H1 (cell line): ENCODE measurements around the gene GPRIN3. TPM values are rescaled to one million over a fixed set of nuclear protein-coding genes. Genes with fewer than 3 reads are reported as not detected.

ENCODE experiments used
- CHD2 ChIP-seq: IDR thresholded peaks from 2 replicates; pipeline ENCODE4 v1.6.1; 2012; ENCODE audit warnings: low read length, improper control_type of control experiment
- HDAC2 ChIP-seq, 2 experiments: fragments of 300-600 bp in 1 of 2; sonication (generic) in 1 of 2; IDR thresholded peaks; 2 replicates each; pipeline ENCODE4 v1.6.1; 2011 to 2012; ENCODE audit warnings: low read depth in 2 of 2, low read length in 2 of 2, mild to moderate bottlenecking in 2 of 2, moderate library complexity in 2 of 2, borderline replicate concordance in 1 of 2, inconsistent platforms in 1 of 2
- SP2 ChIP-seq: IDR thresholded peaks from 2 replicates; pipeline ENCODE4 v1.6.1; 2012; ENCODE audit warnings: mild to moderate bottlenecking, low read length, inconsistent platforms
- SUZ12 ChIP-seq: fragments of 200-600 bp; sonication (generic); IDR thresholded peaks from 2 replicates; pipeline ENCODE4 v1.6.1; 2012; ENCODE audit warnings: mild to moderate bottlenecking, inconsistent platforms, low read length, moderate library complexity, mixed read lengths
- ZNF274 ChIP-seq: IDR thresholded peaks from 2 replicates; pipeline ENCODE4 v1.7.0; 2012; ENCODE audit warnings: low read length, borderline replicate concordance; ENCODE audit errors: extremely low read depth
- polyA plus RNA-seq, 7 experiments: library from polyadenylated mRNA; depleted of rRNA in 3 of 7; stranded (reverse) in 5 of 7; unstranded in 2 of 7; fragments of >200 nt in 5 of 7; fragments of 200-250 nt in 2 of 7; gene quantifications; 1 replicate in 5 of 7; 2 replicates in 1 of 7; 4 replicates in 1 of 7; pipeline versions ENCODE4 v1.2.1 to v1.2.3, GENCODE V29; 2011 to 2013; ENCODE audit warnings: missing spikeins in 2 of 7, mixed read lengths in 2 of 7
- total RNA-seq: library from RNA; stranded (reverse); fragmentation: NEBNext Ultra II Directional; extraction: Animal tissue kit (Norgen Biotek cat#: 25700); gene quantifications from 2 replicates; pipeline ENCODE4 v1.2.1, GENCODE V29; 2021

The GPRIN3 gene
- total and polyA plus RNA-seq, 2 of the 8 experiments (the other 6 are each of a cell fraction or from before 2014, with no cell fraction given): 0.17 to 1.4 TPM

- TF ChIP-seq CHD2: no peak
- no peak for TF ChIP-seq SUZ12
- TF ChIP-seq SP2: no peak
- TF ChIP-seq ZNF274: no peak
- no peak for TF ChIP-seq HDAC2 (IDR thresholded peaks at IDR 0.05; ENCODE audit: borderline replicate concordance in 1 of 2, low read depth in 2 of 2, low read length in 2 of 2)
Measured at GRCh38 chr4:89230271-89230670, 77.3 kb downstream of the GPRIN3 start (continued).
